NCI-H446 (cell line): ENCODE measurements around the gene PPP1R1C.
"Not testable (repeated sequence)": the region's sequence is repeated elsewhere in the genome, so short reads cannot be mapped to it uniquely, and the experiment has no call there.

Experiments used
- DNase-seq, 2 experiments: peaks; one replicate each; lab custom pipeline; 2025; lab: John Stamatoyannopoulos, UW

The PPP1R1C gene

DNA sequence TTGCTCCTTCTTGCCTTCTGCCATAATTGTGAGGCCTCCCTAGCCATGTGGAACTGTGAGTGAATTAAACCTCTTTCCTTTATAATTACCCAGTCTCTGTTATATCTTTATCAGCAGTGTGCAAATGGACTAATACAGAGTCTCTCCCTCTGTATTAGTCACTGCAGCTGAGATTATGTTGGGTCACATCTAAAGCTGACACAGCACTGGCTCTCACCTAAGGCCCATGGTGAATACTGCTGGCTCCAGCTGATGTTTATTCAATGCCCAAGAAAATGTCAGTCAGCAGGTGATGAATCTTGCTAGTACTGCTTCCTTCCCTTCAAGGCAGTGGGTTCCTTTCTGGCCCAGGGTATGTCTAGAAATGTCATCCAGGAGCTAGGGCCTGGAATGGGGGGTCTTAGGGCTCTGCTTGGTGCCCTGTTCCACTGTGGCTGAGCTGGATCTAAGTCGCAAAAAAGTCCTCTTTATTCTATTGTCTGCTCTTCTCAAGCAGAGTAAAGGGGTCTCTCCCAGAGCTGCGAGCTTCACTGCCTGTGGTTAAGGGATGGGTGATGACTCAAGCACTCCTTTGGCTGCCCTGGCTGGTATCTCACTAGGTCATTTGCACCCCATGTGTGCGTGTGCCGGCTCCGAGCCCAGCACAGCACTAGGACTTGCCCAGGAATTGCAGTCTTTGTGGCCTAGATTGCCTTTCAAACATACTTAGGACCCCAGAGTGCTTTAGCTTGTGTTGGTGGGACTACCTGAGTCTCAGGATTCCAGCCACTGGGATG is 29.9 kb downstream of the PPP1R1C start:
- no peak for DNase-seq

DNA sequence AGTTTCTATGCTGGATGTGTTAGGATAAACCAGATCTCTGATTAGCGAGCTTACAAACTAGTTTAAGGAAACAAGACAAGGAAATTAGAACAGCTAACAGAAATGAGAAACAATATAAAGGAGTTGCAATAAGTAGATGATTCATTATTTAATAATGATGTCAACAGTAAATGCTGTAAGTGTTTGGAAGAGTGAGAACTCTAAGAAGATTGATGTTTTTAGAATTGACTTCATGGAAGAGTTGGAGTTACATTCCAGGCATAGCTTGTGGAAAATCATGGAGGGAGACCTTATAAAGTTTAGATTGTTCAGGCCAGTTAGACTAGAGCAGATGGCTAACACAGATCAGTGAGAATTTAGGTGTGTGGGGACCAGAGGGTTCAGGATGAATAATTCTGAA is 32.6 kb downstream of the PPP1R1C start:
- DNase-seq, result no peak

DNA sequence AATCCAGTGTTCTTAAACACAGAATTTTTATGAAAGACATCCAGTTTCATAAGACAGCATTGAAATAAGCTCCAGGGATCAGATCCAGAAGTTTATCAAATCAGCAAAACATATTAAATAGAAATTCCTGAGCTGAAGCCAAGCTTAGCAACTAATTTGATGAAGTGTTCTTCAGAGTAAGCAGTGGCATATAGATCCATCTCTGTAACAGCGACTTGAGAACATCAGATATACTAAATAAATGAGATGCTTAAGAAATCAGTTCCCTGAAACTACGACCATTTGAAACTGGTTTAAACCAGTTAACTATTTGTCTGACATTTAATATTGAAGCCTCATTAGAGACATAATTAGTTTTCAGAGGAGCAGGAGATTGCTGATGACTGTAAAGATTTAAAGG is 34.1 kb downstream of the PPP1R1C start:
- DNase-seq, result no peak

DNA sequence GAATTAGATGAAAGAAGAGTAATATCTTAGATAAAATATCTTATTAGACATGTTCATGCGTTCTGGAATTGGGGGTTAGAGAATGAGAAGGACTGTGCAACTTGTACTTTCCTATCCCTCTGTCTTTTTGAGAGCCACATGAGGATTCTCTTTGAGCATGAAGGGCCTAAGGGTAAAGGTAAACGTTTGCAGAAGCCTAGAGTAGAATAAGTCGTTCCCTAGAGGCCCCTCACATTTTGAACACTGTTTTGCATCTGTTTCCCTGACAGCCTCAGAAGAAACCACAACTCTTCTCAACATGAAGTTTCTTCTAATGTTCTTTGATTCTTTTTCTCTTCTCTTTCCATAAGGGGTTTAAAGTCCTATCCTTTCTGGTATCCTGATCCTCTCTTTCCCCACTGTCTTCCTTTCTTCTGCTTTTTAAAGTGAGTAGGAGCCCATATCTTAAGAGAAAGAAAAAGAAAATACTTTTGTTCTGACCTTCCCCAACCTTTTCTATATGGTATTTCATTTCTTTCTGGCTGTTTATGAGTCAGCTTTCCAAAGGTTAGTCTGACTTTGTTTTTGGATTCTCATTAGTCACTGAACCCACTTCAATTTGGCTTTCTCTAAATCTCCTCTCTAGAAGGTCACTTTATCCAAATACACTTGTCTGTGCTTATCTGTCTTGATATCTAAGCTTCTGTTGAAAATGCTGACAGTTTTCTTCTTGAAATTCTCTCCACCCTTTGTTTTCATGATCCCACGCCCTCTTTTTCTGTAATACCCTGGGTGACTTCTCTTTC is 34.8 kb downstream of the PPP1R1C start:
- DNase-seq, result no peak

DNA sequence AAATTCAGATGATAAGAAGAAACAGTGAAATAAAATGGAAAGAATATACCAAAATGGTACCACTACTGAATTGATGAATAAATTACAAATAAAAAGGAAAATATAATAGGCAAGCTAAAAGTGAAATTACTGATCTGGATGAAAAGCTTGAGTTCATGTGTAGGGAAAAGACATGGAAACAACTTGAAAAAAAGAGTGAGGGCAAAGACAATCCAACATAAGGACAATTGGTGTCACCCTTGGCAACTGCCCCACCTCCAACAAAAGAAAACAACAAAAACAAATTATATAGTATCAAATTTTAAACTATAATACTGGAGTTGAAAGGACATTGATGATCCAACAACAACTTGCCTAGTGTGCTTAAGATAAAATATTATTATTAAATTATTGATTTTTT is 37.6 kb downstream of the PPP1R1C start:
- DNase-seq, result no peak

DNA sequence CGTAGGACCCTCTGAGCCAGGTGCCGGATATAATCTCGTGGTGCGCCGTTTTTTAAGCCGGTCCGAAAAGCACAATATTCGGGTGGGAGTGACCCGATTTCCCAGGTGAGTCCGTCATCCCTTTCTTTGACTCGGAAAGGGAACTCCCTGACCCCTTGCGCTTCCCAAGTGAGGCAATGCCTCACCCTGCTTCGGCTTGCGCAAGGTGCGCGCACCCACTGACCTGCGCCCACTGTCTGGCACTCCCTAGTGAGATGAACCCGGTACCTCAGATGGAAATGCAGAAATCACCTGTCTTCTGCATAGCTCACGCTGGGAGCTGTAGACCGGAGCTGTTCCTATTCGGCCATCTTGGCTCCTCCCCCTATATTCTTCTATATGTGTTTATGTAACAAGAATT is 45.2 kb downstream of the PPP1R1C start:
- not testable (repeated sequence) for DNase-seq

DNA sequence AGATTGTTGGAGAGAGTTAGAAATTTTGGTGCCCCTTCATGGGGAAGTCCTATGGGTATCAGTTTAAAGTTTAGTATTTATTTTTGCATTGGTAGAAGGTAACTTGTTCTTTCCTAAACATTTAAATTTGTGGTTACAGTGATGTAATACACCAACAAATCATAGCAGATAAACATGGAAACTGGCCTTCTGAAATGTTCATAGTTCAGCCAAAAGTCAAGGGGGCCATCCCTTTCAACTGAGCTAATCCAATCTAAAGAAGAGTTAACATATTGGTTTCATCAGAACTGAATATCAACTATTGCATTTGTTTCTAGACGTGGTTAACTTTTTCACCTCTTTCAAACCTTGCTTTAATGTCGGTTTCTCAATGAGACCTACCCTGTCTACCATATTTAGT is 46.3 kb downstream of the PPP1R1C start:
- no peak for DNase-seq

DNA sequence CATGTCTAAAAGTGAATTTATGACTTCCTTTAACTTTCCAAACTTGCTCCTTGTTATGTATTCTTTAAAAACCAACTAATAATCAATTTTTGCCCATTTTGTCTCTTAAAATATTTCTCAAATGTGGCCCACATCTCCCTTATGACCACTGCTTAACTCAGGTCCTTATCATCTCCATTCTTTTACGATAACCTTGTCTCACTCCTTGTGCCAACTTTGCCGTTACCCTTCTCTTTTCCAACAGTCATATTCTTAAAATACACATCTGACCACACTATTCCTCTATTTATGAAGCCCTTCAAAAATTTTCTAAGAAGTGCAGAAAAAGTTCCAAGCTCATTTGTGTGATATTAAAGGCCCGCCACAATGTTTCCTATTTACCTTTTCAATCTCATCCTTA is 47.8 kb downstream of the PPP1R1C start:
- DNase-seq, result no peak

DNA sequence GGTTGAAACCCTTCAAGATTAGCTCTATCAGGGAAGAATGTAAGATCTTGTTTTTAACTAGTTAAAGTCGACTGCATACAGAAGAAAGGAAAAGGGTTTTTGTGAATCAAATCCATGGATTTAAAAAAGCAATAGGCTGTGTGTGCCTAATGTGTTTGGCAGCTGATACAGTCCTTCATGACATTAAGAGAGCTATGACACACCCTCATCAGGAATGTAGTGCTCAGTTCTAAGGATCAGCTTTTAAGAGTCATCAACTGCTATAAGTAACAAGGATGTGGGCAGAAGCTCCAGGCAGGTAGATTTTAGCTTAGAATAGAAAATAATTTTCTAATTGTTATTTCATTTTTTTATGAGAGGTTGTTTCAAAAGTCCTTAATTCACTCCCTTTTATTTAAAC is 52.9 kb downstream of the PPP1R1C start:
- DNase-seq, result no peak

DNA sequence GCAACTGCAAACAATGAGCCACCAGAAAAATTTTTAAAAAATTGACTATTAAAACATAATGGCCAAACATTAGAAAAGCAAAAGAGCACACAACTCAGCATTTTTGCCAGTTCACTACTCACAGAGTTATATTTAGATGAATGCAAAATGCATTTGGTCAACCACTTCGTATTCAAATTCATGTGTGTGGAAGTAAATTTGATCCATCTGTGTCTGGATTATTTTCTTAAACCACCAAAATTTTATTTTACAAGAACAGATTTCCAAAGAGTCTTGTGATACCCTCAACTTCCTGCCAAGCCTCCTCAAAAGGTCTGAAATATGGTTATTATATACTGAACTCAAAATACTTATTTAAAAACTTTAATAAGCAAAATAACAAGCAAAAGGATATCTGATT is 57.4 kb downstream of the PPP1R1C start:
- peak in 1 of 2 experiments; percentile 19 for DNase-seq

DNA sequence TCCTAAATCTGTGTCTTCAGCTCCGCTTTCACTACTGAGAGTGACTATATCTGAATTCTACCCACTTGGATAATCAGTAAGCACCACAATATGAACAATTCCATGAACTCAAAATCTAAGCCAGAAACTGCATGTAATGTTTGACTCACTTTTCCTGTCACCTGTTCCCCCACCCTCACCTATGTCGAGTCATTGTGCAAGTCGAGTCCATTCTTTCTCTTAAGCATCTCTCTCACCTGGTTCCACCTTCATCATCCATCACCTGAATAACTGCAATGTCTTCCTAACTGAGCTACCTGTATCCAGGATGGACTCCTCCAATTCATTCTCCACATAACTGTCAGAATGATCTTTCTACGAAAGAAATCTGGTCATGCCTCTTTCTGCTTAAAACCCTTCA is 58.2 kb downstream of the PPP1R1C start:
- DNase-seq, result no peak

DNA sequence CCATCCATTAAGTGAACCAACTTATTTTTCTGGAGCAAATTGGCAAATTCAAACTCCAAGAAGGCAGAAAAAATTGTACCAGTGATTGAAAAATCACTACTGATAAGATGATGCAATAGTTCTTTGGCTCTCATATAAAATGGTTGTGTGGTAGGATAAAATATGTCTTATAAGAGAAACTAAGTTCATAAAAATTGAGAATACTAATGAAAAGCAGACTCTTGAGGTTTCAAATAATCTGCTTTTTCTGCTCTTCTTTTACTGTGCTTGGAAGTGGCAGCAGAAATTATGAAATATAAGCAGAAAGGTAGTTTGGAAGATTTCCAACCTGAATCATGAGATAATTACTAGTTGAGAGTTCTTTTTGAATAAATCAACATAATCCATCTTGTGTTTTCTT is 61.9 kb downstream of the PPP1R1C start:
- peak in 1 of 2 experiments; percentile 45 for DNase-seq

DNA sequence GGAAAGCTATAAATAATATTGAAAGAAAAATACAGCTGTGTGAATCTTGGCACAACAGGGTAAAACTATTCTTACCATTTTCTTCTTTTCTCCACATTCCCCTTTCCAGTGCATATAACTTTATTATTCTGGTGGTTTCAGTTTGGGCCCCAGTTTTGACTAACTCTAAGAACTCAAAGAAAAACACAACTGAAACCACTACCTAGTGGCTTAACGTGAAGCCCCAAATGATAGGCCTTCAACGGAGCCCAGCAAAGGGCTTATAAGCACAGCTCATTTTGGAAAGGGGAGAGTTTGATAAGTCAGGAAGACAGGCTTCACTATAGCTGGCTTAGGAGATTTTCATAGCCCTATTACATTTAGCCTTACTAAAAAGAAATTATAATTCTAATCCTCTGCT is 62.4 kb downstream of the PPP1R1C start:
- DNase-seq, result no peak

DNA sequence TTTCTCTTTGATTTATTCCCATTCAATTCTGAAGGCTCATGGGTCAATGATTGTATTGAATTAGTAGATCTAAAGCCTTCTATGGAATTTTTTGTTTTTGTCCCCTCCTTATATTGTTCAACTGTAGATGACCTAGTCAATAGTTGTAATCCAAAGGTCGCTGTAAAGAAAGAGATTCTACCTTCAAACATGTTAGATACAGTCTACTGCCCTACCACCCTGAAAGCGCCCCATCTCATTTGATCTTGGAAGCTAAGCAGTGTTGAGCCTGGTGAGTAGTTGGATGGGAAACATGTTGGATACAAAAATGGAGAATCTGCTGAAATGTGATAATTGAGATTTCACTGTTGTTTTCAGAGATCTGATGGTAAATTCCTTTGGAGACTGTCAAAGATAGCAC is 63.0 kb downstream of the PPP1R1C start:
- no peak for DNase-seq

DNA sequence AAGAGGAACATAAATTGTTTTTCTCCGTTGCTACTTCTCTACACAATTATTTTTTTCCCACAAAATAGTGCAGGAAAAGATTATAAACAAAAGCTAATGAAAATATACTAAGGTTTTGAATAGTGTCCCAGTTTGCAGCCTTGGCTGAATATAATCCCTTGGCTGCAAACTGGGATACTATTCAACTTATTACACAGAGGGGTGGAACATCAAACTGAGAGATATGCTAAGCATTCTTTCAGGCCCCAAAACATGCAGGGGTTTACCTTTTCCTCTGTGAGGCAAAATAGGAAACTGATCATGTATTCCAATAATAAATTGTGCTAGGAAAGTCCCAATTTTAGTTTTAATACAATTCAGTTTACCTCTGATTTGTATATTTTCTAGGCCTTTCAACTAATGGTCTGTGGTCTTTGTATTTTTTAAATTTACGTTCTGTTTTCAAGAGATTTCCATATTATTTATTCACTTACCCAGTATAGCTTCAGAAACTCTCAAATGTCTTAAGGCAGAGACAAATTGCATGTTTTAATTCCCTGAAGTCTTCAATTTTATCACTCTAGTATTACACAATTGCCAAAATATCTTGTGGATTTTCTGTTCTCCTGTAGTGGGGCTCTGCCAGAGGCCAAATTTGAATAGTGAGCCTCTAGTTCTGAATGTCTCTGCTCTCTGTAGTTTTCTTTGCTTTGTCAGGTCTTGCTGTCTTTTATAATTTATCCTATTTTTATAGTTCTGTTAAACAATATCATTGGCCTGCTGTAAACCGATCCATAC is 63.9 kb downstream of the PPP1R1C start:
- DNase-seq, result peak in 1 of 2 experiments; percentile 9

DNA sequence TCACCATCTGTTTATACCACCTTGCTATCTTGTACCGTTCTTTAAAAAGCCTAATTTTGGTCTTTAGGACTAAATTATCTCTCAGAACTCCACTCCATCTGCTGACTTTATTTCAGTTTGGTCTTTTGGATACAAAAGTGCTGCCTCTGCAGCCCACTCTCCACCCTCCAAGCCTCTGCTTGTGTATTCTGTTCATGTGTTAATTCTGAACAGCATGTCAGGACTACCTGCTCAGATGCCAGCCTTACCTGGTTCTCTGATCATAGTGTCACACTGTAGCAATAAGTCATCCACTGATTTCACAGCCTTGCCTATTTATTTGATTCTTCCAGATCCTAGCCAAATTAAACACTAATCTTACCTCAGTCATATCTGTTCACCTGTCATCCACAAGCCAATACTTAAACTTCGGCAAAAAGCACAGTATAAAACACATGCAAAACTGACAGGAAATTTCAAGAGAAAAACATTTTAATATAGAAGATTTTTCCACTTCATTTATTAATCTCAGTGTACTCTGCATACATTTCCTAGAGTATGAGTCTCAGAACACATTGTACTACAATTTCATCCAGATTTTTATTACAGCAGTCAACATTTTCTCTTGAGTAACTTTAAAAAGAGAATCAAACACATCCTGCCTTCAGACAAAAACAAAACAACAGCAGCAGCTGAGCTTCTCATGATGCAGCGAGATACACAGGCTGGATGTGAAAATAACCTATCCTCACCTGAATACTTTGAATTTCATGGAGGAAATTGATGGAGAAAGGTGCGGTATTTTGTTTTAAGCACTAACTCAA is 64.9 kb downstream of the PPP1R1C start:
- no peak for DNase-seq

DNA sequence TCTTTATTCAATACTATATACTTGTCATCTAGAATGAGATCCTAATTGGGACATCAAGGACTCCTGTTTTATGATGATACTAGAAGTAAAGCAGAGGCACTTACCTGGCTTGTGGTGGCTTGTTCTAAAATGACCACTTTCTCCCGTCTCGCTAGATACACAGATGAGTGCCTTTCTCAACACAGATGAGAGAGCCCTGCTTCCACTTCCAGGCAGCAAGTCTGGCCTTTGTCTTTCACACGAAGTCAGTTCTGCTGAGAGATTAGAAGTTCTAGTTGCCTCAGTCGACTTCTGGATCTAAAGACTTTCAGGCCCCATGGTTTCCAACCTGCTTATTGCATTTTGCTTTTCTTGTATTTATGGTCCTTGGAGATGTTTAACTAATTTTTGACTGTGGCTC is 70.3 kb downstream of the PPP1R1C start:
- DNase-seq, result no peak

DNA sequence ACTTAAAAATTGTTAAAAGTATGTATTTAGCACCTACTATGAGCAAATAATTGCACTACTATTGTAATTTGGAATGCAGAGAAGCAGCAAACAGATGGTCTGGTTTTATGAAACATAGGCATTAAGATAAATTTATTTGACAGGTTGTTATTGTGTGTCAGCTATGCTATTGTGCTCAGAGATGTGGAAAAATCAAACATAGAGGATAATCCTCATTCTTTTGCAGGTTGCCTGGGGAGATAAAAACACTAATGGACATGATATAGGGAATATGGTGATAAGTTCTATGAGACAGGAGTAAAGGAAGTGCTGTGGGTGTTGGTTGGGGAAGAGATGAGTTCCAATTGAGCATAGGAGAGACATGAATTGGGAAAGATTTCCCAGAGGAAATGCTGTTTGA is 71.3 kb downstream of the PPP1R1C start:
- peak in 1 of 2 experiments; percentile 28 for DNase-seq

DNA sequence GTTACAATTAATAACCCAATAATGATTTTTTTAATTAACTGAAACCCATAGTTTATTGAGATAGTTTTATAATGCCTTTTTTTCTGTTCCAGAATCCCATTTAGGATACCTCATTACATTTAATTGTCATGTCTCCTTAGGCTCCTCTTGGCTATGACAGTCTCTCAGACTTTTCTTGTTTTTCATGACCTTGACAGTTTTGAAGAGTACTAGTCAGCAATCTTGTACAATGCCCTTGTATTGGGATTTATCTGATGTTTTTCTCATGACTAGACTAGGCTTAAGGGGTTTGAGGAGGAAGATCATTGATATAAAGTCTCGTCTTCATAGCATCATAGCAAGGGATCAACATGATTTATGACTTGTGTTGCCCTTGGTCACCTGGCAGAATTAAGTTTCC is 72.4 kb downstream of the PPP1R1C start:
- DNase-seq, result no peak

DNA sequence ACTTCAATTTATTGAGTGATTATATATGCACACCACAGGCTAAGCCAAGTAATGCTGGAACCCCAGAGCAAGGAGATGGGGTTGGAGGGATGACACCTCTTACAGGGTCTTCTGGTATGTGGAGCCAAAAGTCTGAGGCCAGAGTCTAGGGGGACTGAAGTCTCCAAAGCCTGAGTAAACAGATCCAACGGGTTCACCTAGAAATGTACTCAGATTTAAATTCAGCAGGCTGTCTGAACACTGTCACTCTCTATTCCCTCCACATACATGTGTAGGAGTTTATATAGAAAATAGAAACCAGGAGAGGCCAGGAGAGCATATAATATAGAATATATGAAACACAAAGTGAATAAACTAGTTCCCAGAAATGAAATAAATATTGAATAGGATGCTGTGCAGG is 76.1 kb downstream of the PPP1R1C start:
- DNase-seq, result no peak

DNA sequence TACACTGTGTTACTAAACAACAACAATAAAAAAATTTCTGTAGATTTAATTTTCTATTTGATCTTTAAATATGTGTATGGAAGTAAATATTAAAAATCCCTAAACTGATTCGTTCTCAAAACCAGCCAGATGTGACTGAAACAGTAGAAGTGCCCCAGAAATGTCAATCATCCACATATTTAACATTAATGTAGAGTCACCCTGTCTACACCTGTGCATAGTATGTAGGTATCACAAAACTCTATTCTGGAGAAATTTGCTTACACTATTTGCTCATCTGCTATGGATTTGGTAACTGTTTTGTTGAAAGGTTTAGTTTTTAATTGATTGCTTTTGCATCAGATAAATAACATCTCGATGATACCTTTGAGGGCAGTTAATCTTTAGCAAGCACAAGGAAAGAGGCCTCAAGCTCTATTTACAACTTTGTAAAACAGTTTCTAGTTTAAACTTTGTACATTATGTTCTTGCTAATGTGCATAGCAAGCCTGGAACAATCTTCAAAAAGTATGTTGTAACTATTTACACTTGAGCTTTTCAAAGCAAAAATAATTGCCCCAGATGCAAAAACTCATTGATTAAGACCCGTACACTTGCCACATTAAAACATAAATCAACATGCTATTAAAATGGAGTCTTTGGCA is 76.8 kb downstream of the PPP1R1C start:
- DNase-seq, result no peak
